Activated CD4-positive, alpha-beta memory T cell treated with anti-CD3 and anti-CD28 coated beads, Interleukin-2, amount 10 ng/mL, durations not matched to agents 7 days and 5 days (primary cell): ENCODE data around the gene PEX14. TPM values are rescaled to one million over a fixed set of nuclear protein-coding genes. Genes with fewer than 3 reads are reported as not detected.
"Not testable (repeated sequence)": the region's sequence is repeated elsewhere in the genome, so short reads cannot be mapped to it uniquely, and the experiment has no call there.

Experiments
- CTCF ChIA-PET: fragments of 350-600 bp; sonication (Branson Sonifier 250); formaldehyde crosslinking; loops from one replicate; lab custom pipeline; 2021; ENCODE audit warnings: antibody characterized with exemption, inconsistent platforms; lab: Charles Lee
- POLR2A ChIA-PET: fragments of 350-600 bp; sonication (Branson Sonifier 250); formaldehyde crosslinking; loops from one replicate; lab custom pipeline; 2021; ENCODE audit warnings: antibody characterized with exemption; lab: Charles Lee
- DNase-seq: peaks from one replicate; pipeline ENCODE4 v3.0.0-alpha.2; 2020
- H3K27ac Mint-ChIP-seq: one replicate; pipeline ENCODE4 v1.8.0; 2021; ENCODE audit warnings: mild to moderate bottlenecking, mixed read lengths
- H3K27me3 Mint-ChIP-seq: one replicate; pipeline ENCODE4 v1.8.0; 2021; ENCODE audit warnings: mixed read lengths
- H3K36me3 Mint-ChIP-seq: one replicate; pipeline ENCODE4 v1.8.0; 2021; ENCODE audit warnings: low read depth, mixed read lengths
- H3K4me1 Mint-ChIP-seq: one replicate; pipeline ENCODE4 v1.8.0; 2021; ENCODE audit warnings: mixed read lengths
- H3K4me3 Mint-ChIP-seq: one replicate; pipeline ENCODE4 v1.8.0; 2021; ENCODE audit warnings: mild to moderate bottlenecking, mixed read lengths
- H3K9me3 Mint-ChIP-seq: one replicate; pipeline ENCODE4 v1.8.0; 2021; ENCODE audit warnings: mixed read lengths
- total RNA-seq, 2 experiments: library from RNA; stranded (reverse); gene quantifications; one replicate each; pipeline ENCODE4 v1.2.3, GENCODE V29; 2021

The PEX14 gene
- total RNA-seq, 2 experiments from 2014 or later = 18.9 to 20.1 TPM

DNA sequence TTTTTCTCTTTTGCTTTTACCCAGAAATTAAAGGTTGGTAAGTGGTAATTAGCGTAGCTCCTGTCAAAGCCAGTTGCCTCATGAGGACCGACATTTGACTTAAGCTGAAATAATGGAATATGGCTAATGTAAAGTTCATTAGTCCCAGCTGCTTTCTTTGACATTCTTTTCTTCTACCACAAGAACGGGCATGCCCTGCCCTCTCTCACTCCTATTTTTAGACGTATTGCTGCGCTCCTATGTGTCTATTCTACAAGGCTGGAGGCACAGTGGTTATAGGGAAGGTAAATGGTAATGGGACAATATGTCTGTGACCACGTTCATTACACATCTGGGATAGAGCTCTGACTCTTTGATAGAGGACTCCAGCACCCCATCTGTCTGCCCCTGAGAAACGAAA is 18.1 kb upstream of the PEX14 start:
- Mint-ChIP-seq H3K4me1 (peaks cover 12% of the 10 kb centered on the region), H3K36me3 (peaks cover 24% of the 10 kb centered on the region), H3K9me3 (no peaks in the 10 kb centered on the region), H3K4me3 (no peak overlapping the region), H3K27ac (no peak overlapping the region), H3K27me3 (no peaks in the 10 kb centered on the region)
- ChIA-PET POLR2A (no interaction called here), CTCF (interaction anchor here (0.6 to 2.4 kb wide), 3 partner anchors 26 to 69 kb away, joined by 8 to 10 read pairs (median 8); partner anchors contain the start of gene CENPS)
- no peak for DNase-seq

DNA sequence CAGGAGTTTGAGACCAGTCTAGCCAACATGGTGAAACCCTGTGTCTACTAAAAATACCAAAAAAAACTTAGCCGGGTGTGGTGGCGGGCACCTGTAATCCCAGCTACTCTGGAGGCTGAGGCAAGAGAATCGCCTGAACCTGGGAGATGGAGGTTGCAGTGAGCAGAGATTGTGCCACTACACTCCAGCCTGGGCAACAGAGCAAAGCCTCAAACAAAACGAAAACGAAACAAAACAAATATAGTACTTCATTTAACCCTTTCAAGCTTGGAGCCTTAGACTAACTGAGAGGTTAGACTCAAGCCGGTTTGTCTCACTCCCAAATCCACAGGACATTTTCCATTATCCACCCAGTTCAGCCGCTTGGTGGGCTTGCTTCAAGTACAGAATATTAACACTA is 17.3 kb upstream of the PEX14 start:
- Mint-ChIP-seq H3K4me1 (peaks cover 12% of the 10 kb centered on the region), H3K36me3 (peaks cover 28% of the 10 kb centered on the region)
- H3K9me3 Mint-ChIP-seq, H3K4me3 Mint-ChIP-seq, H3K27me3 Mint-ChIP-seq, H3K27ac Mint-ChIP-seq, DNase-seq: not testable (repeated sequence)
- POLR2A ChIA-PET = interaction anchor here (1.1 kb wide), 2 partner anchors 10 to 27 kb away, joined by 3 to 5 read pairs; partner anchors contain the start of gene CENPS
- CTCF ChIA-PET = interaction anchor here (0.6 to 2.4 kb wide), 3 partner anchors 27 to 66 kb away, joined by 4 to 10 read pairs (median 8); partner anchors contain the start of gene CENPS

DNA sequence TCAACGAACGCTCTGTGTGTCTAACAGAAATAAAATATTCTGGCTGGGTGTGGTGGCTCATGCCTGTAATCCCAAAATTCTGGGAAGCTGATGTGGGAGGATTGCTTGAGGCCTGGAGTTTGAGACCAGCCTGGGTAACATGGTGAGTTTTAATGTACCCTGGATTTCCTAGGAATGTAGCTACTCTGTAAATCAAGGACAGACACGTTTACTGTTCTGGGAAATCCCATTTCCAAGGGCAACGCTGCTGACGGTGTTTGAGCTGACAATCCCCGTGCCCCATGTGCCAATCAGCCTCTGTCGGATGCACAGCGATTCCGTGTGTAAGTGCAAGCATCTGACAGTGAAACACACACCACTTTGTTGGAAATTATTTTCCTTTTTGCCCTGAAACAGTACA is 16.9 kb upstream of the PEX14 start:
- DNase-seq = no peak
- Mint-ChIP-seq H3K9me3 (no peaks in the 10 kb centered on the region), H3K4me1 (peaks cover 12% of the 10 kb centered on the region), H3K27me3 (no peaks in the 10 kb centered on the region), H3K27ac (no peak overlapping the region), H3K36me3 (peaks cover 33% of the 10 kb centered on the region), H3K4me3 (no peak overlapping the region)
- POLR2A ChIA-PET = interaction anchor here (1.1 kb wide), 2 partner anchors 10 to 27 kb away, joined by 3 to 5 read pairs; partner anchors contain the start of gene CENPS
- CTCF ChIA-PET = interaction anchor here (0.6 to 2.4 kb wide), 3 partner anchors 27 to 67 kb away, joined by 4 to 10 read pairs (median 8); partner anchors contain the start of gene CENPS

DNA sequence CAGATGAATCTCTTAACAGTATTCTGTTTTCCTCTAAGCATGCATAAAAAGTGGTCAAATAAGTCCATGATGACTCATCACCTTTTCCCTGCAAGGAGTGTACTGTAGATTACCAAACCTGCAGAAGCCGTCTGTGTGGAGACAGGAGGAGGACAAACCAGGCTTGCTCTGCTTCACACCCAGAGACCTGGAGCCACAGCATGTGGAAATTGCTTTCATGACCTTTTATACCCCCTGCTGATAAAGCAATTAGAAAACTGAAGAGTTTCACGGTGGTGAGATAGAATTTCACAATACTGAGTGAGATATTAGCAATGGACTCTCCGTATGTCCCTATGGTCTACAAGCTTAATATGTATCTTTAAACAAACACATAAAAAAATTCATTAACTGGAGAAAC is 15.6 kb upstream of the PEX14 start:
- H3K4me3 Mint-ChIP-seq = no peak overlapping the region
- DNase-seq = no peak
- no peaks in the 10 kb centered on the region for H3K9me3 Mint-ChIP-seq
- H3K27me3 Mint-ChIP-seq = no peaks in the 10 kb centered on the region
- peaks cover 12% of the 10 kb centered on the region for H3K4me1 Mint-ChIP-seq
- peaks cover 39% of the 10 kb centered on the region for H3K36me3 Mint-ChIP-seq
- ChIA-PET POLR2A (no interaction called here), CTCF (interaction anchor here (0.7 kb wide), 1 partner anchor 14 kb away, joined by 4 read pairs; no protein-coding TSS in a partner anchor)
- no peak overlapping the region for H3K27ac Mint-ChIP-seq

DNA sequence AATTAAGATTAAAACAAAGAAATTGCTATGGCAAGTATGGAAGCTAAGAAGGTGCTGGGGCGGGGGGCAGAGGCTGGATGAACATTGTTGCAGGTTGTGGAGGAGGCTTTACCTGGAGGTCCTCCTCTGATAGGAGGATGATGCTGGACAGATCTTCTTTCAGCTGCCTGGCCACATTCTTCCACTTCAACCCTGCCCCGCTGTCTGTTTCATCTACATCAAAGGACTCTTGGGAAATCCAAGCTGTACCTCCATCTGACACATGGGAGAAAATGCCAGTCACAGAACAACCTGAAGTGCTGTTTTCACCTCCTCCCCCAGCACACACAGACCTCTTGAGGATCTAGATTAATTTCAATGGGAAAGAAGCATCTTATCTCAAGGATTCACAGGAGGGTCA is 7.7 kb upstream of the PEX14 start:
- peaks cover 36% of the 10 kb centered on the region for H3K36me3 Mint-ChIP-seq
- no peak overlapping the region for H3K27ac Mint-ChIP-seq
- no peak for DNase-seq
- CTCF ChIA-PET = interaction anchor here (0.7 kb wide), 1 partner anchor 779 kb away, joined by 3 read pairs; no protein-coding TSS in a partner anchor
- POLR2A ChIA-PET = interaction anchor here (0.8 kb wide), 1 partner anchor 9 kb away, joined by 3 read pairs; no protein-coding TSS in a partner anchor
- H3K9me3 Mint-ChIP-seq = no peaks in the 10 kb centered on the region
- H3K4me3 Mint-ChIP-seq = no peak overlapping the region
- H3K4me1 Mint-ChIP-seq = peaks cover 14% of the 10 kb centered on the region
- no peaks in the 10 kb centered on the region for H3K27me3 Mint-ChIP-seq

DNA sequence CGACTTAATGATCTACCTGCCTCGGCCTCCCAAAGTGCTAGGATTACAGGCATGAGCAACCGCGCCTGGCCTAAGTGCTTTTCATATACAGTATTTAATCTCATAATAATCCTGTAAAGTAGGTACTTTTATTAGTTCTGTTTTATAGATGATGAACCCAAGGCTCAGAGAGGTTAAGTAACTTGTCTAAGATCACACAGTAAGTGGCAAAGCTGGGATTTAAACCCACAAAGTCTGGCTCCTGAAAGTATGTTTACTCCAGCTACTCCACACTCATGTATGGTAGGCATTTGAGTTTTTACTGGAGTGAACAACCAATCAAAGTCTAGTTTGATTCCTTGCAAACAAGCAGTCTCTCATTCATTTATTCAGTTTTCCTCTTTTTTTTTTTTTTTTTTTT is 4.7 kb upstream of the PEX14 start:
- CTCF ChIA-PET = no interaction called here
- peaks cover 38% of the 10 kb centered on the region for H3K4me1 Mint-ChIP-seq
- H3K36me3 Mint-ChIP-seq = peaks cover 21% of the 10 kb centered on the region

DNA sequence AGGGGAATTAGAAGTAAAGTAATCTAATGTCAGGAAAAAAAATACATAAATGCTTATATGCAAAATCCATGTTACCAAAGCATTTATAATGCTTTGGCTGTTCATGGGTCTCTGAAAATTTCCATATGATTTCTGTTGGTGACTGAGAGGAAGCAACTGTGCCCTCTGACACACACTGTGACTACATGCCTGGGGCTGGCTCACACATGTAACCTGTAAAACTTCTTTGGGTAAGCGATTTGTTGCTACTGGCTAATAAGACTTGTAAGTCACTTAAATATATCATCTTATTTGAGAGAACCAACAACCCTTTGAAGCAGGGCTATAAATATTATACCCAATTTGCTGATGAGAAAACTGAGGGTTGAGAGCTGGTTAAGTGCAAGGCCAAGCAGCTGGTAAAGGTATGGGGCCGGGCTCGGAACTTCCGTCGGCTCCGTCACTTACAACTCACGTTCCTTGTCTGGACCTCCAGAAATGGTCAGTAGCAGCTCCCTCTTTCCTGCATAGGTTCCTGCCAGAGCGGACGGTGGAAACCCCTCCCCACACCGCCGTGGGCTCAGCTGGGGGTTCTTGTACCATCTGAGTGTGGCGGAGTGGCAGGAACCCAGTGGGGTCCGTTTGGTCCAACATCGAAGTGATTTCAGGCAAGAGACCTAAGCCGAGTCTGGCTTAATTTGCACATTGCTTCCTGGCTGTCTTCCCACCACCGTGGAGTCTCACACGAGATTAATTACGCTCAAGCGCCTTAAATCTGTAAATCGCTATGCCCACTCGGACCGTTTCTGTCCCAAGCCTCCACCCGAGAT is 3.1 kb upstream of the PEX14 start:
- Mint-ChIP-seq H3K27me3 (no peaks in the 10 kb centered on the region), H3K27ac (peak overlapping the region; percentile 77), H3K4me3 (peak overlapping the region; percentile 81), H3K9me3 (no peaks in the 10 kb centered on the region), H3K4me1 (peaks cover 53% of the 10 kb centered on the region), H3K36me3 (peaks cover 25% of the 10 kb centered on the region)
- DNase-seq = peak; percentile 17
- POLR2A ChIA-PET = interaction anchor here (0.8 to 1.9 kb wide), 2 partner anchors 8 to 41 kb away, joined by 3 to 5 read pairs; no protein-coding TSS in a partner anchor
- CTCF ChIA-PET = interaction anchor here (0.6 to 1.9 kb wide), 2 partner anchors 23 to 820 kb away, joined by 4 to 11 read pairs; no protein-coding TSS in a partner anchor

More for the DNA sequence above, 4.7 kb upstream of the PEX14 start:
- H3K27me3 Mint-ChIP-seq = no peaks in the 10 kb centered on the region
- POLR2A ChIA-PET = no interaction called here
- no peak overlapping the region for H3K27ac Mint-ChIP-seq
- no peaks in the 10 kb centered on the region for H3K9me3 Mint-ChIP-seq
- DNase-seq = no peak
- H3K4me3 Mint-ChIP-seq = no peak overlapping the region

DNA sequence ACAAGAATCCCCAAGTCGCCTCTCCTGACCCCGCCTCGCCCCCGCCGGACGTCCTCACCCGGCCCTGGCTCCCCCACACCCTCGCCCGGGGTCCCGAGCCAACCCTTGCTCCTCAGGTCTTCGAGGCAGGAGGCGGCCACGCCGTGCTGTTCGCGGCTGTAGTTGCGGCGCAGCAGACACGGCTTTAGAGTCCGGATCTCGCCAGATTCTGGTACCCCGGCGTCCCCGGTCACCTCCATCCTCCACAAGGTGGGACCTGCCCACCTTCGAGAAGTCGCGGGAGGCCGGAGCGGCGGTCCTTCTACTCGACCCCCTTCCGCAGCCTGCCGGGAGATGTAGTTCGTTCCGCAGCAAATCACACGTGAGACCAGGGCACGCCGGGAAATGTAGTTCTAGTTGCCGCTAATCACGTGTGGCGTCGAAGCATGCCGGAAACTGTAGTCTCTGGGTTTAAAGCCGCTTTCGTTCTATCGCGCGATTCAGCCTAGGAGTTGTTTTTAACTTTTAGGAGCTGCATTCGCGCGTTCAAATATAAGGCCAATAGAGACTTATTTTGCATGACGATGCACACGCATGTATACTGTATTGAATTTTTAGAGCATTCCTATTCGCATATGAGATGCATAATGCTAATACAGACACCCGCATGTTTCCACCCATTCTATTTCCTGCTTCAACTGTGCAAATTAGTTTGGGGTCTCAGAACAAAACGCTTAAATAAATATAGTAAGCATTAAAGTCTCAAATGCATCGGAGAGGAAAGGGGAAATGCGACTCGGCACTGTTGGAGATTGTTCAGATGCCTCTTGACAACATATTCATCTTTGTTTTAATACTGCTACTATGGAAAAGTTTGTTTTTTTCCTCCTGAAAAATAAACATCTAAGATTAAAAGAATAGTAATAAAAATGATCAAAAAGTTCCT is 2.3 kb upstream of the PEX14 start, which contains the start of gene DFFA:
DFFA (minus strand) TSS at position 310 of the 925 bp plus-strand sequence; CDS start at position 239, 71 bp downstream.
- Mint-ChIP-seq H3K9me3 (no peaks in the 10 kb centered on the region), H3K36me3 (peaks cover 22% of the 10 kb centered on the region), H3K27me3 (no peaks in the 10 kb centered on the region), H3K4me1 (peaks cover 54% of the 10 kb centered on the region), H3K4me3 (peak within 1 kb of the TSS; percentile 81), H3K27ac (peak within 1 kb of the TSS; percentile 77)
- CTCF ChIA-PET = interaction anchor here (0.6 to 1.9 kb wide), 4 partner anchors 22 to 819 kb away, joined by 3 to 11 read pairs (median 4); no protein-coding TSS in a partner anchor
- POLR2A ChIA-PET = interaction anchor here (1.9 kb wide), 1 partner anchor 9 kb away, joined by 5 read pairs; no protein-coding TSS in a partner anchor
- DNase-seq = peak; percentile 94

DNA sequence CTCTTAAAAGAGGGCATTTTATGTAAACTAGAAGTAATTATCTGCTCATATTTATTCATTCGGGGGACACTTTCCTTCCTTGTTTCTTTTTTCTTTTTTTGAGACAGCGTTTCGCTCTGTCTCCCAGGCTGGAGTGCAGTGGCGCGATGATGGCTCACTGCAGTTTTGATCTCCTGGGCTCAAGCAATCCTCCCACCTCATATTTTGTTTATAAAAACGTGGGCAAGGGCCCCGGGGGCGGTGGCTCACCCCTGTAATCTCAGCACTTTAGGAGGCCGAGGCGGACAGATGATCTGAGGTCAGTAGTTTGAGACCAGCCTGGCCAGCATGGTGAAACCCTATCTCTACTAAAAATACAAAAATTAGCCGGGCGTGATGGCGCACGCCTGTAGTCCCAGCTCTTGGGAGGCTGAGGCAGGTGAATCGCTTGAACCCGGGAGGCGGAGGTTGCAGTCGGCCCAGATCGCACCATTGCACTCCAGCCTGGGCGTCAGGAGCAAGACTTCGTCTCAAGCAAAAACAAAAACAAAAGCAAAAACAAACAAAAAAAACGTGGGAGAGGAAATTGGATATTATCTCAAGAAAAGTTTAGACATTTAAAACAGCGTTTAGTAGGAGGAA is 1.5 kb upstream of the PEX14 start:
- Mint-ChIP-seq H3K9me3 (no peaks in the 10 kb centered on the region), H3K4me3 (no peak overlapping the region), H3K36me3 (peaks cover 16% of the 10 kb centered on the region), H3K4me1 (peaks cover 51% of the 10 kb centered on the region), H3K27me3 (no peaks in the 10 kb centered on the region), H3K27ac (peak overlapping the region; percentile 77)
- no peak for DNase-seq
- POLR2A ChIA-PET = interaction anchor here (1.9 kb wide), 1 partner anchor 10 kb away, joined by 5 read pairs; no protein-coding TSS in a partner anchor
- CTCF ChIA-PET = interaction anchor here (1.0 to 1.9 kb wide), 3 partner anchors 21 to 42 kb away, joined by 3 to 11 read pairs (median 3); no protein-coding TSS in a partner anchor

DNA sequence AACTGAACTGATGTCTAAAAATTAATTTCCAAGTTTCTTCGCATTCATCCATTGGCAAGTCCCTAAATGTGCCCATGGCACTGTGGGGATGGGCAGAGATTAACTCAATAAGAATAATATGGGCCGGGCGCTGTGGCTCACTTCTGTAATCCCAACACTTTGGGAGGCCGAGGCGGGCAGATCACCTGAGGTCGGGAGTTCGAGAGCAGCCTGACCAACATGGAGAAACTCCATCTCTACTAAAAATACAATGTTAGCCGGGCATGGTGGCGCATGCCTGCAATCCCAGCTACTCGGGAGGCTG is 489 bp upstream of the PEX14 start:
- POLR2A ChIA-PET = interaction anchor here (0.9 to 1.5 kb wide), 3 partner anchors 12 to 43 kb away, joined by 3 to 11 read pairs (median 5); no protein-coding TSS in a partner anchor
- not testable (repeated sequence) for H3K27me3 Mint-ChIP-seq

DNA sequence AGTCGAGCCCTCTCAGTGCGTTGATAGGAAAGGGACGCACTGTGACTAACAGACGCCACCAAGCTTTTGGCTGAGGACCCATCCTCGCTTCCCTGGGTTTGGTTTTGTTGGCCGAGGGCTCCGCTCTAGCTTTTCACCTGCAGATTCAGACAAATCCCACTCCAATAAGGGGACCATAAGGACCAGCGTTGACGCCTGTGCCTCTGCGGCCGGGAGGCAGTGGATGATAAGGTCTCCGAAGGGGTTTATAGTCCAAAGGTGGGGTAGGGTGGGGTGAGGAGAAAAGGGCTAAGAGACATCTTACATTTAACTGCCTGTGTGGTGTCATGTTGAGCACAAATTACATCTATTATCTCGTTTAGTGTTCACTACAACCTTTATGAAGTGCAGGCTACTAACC is 760 bp downstream of the PEX14 start:
- no peaks in the 10 kb centered on the region for H3K27me3 Mint-ChIP-seq
- CTCF ChIA-PET = interaction anchor here (1.0 to 1.3 kb wide), 3 partner anchors 19 to 45 kb away, joined by 3 to 8 read pairs (median 4); partner anchors contain the start of gene CENPS

More for the DNA sequence above, 489 bp upstream of the PEX14 start:
- Mint-ChIP-seq H3K27ac (peak overlapping the region; percentile 78), H3K4me3 (peak overlapping the region; percentile 92), H3K4me1 (peaks cover 50% of the 10 kb centered on the region)
- H3K9me3 Mint-ChIP-seq, CTCF ChIA-PET, H3K36me3 Mint-ChIP-seq, DNase-seq: not testable (repeated sequence)

More for the DNA sequence above, 760 bp downstream of the PEX14 start:
- Mint-ChIP-seq H3K4me1 (peaks cover 50% of the 10 kb centered on the region), H3K36me3 (peaks cover 10% of the 10 kb centered on the region), H3K4me3 (peak overlapping the region; percentile 92), H3K27ac (peak overlapping the region; percentile 80), H3K9me3 (no peaks in the 10 kb centered on the region)
- POLR2A ChIA-PET = interaction anchor here (0.7 to 1.5 kb wide), 8 partner anchors 11 to 532 kb away, joined by 3 to 11 read pairs (median 4); partner anchors contain the start of genes CENPS, LZIC, NMNAT1 and PGD
- DNase-seq = no peak
